Activated naive CD8-positive, alpha-beta T cell treated with anti-CD3 and anti-CD28 coated beads, Interleukin-2, amount 10 ng/mL, durations not matched to agents 7 days and 5 days (primary cell): ENCODE data around the gene IGF2BP1. TPM values are rescaled to one million over a fixed set of nuclear protein-coding genes. Genes with fewer than 3 reads are reported as not detected.
"Not testable (repeated sequence)": the region's sequence is repeated elsewhere in the genome, so short reads cannot be mapped to it uniquely, and the experiment has no call there.

Experiments used
- ATAC-seq: fragments of 150-1000 bp; cut with Tn5 transposase; one replicate; pipeline ENCODE4 v1.10.0; 2021; ENCODE audit warnings: low read depth, moderate library complexity
- POLR2A ChIA-PET: fragments of 350-600 bp; sonication (Branson Sonifier 250); formaldehyde crosslinking; loops from one replicate; lab custom pipeline; 2021; ENCODE audit warnings: antibody characterized with exemption; lab: Charles Lee
- DNase-seq: peaks from one replicate; pipeline ENCODE4 v3.0.0; 2021
- H3K27ac Mint-ChIP-seq: one replicate; pipeline ENCODE4 v1.8.0; 2022; ENCODE audit warnings: mild to moderate bottlenecking, mixed read lengths
- H3K27me3 Mint-ChIP-seq: one replicate; pipeline ENCODE4 v1.8.0; 2022; ENCODE audit warnings: mild to moderate bottlenecking, moderate library complexity, mixed read lengths
- H3K36me3 Mint-ChIP-seq: one replicate; pipeline ENCODE4 v1.8.0; 2021; ENCODE audit warnings: mild to moderate bottlenecking, mixed read lengths
- H3K4me1 Mint-ChIP-seq: one replicate; pipeline ENCODE4 v1.8.0; 2021; ENCODE audit warnings: mixed read lengths
- H3K4me3 Mint-ChIP-seq: one replicate; pipeline ENCODE4 v1.8.0; 2022; ENCODE audit warnings: mild to moderate bottlenecking, moderate library complexity, mixed read lengths
- H3K9me3 Mint-ChIP-seq: one replicate; pipeline ENCODE4 v1.8.0; 2021; ENCODE audit warnings: mixed read lengths
- total RNA-seq, 2 experiments: library from RNA; stranded (reverse); gene quantifications; one replicate each; pipeline ENCODE4 v1.2.3, GENCODE V29; 2021

The IGF2BP1 gene
- total RNA-seq, 2 experiments from 2014 or later, result not detected

GRCh38 chr17:49090878-49091594, 93.9 kb downstream of the IGF2BP1 start:
- no peak overlapping the region for H3K27ac Mint-ChIP-seq
- H3K4me3 Mint-ChIP-seq, result no peak overlapping the region
- ATAC-seq, result no peak
- no peak for DNase-seq
- peaks cover 16% of the 10 kb centered on the region for H3K27me3 Mint-ChIP-seq
- H3K36me3 Mint-ChIP-seq, result no peaks in the 10 kb centered on the region
- H3K9me3 Mint-ChIP-seq, result no peaks in the 10 kb centered on the region
- H3K4me1 Mint-ChIP-seq, result peaks cover 7% of the 10 kb centered on the region
- POLR2A ChIA-PET, result no interaction called here

GRCh38 chr17:49093131-49093530, 95.9 kb downstream of the IGF2BP1 start:
- POLR2A ChIA-PET, result no interaction called here
- Mint-ChIP-seq H3K36me3 (no peaks in the 10 kb centered on the region), H3K4me1 (no peaks in the 10 kb centered on the region), H3K27ac (no peak overlapping the region), H3K9me3 (no peaks in the 10 kb centered on the region), H3K27me3 (peaks cover 4% of the 10 kb centered on the region), H3K4me3 (no peak overlapping the region)
- DNase-seq, result no peak
- no peak for ATAC-seq

- Mint-ChIP-seq H3K4me1 (no peaks in the 10 kb centered on the region), H3K27me3 (peaks cover 7% of the 10 kb centered on the region), H3K9me3 (no peaks in the 10 kb centered on the region), H3K4me3 (no peak overlapping the region), H3K27ac (no peak overlapping the region), H3K36me3 (no peaks in the 10 kb centered on the region)
- POLR2A ChIA-PET, result no interaction called here
- ATAC-seq, result no peak
- no peak for DNase-seq
Measured at GRCh38 chr17:49100601-49101000, 103.4 kb downstream of the IGF2BP1 start.

GRCh38 chr17:49101054-49101534, 103.9 kb downstream of the IGF2BP1 start:
- no peak for ATAC-seq
- no peaks in the 10 kb centered on the region for H3K36me3 Mint-ChIP-seq
- POLR2A ChIA-PET, result no interaction called here

GRCh38 chr17:49103360-49103759, 106.2 kb downstream of the IGF2BP1 start:
- ATAC-seq, H3K4me1 Mint-ChIP-seq, H3K27ac Mint-ChIP-seq, H3K9me3 Mint-ChIP-seq, H3K36me3 Mint-ChIP-seq, DNase-seq, H3K27me3 Mint-ChIP-seq, H3K4me3 Mint-ChIP-seq, POLR2A ChIA-PET: not testable (repeated sequence)

More at GRCh38 chr17:49101054-49101534, 103.9 kb downstream of the IGF2BP1 start:
- Mint-ChIP-seq H3K9me3 (no peaks in the 10 kb centered on the region), H3K4me1 (no peaks in the 10 kb centered on the region), H3K27me3 (peaks cover 6% of the 10 kb centered on the region), H3K27ac (no peak overlapping the region), H3K4me3 (no peak overlapping the region)
- no peak for DNase-seq

GRCh38 chr17:49104511-49105074, 107.4 kb downstream of the IGF2BP1 start:
- POLR2A ChIA-PET, result no interaction called here

More at GRCh38 chr17:49104511-49105074, 107.4 kb downstream of the IGF2BP1 start:
- no peak for ATAC-seq
- Mint-ChIP-seq H3K36me3 (no peaks in the 10 kb centered on the region), H3K27me3 (peaks cover 10% of the 10 kb centered on the region), H3K4me1 (peaks cover 3% of the 10 kb centered on the region), H3K9me3 (no peaks in the 10 kb centered on the region), H3K27ac (no peak overlapping the region), H3K4me3 (no peak overlapping the region)
- DNase-seq, result no peak

Other genes starting within 250 kb of the IGF2BP1 start
- gene TTLL6, start 180.2 kb upstream of the IGF2BP1 start, total RNA-seq, result not detected
- 100 to 1,000 TPM; 179 to 199 TPM for gene CALCOCO2, start 166.3 kb upstream of the IGF2BP1 start, total RNA-seq
- 10 to 100 TPM; 53.4 to 61.9 TPM for gene ATP5MC1, start 104.6 kb upstream of the IGF2BP1 start, total RNA-seq
- gene UBE2Z, start 89.0 kb upstream of the IGF2BP1 start, total RNA-seq, result 10 to 100 TPM; 71.6 to 74.7 TPM
- gene SNF8, start 52.5 kb upstream of the IGF2BP1 start, total RNA-seq, result 10 to 100 TPM; 82.6 to 96.2 TPM
- gene GIP, start 28.8 kb upstream of the IGF2BP1 start, total RNA-seq, result not detected
- gene B4GALNT2, start 135.4 kb downstream of the IGF2BP1 start, total RNA-seq, result not detected
- 10 to 100 TPM; 27.9 to 34.2 TPM for gene GNGT2, start 213.2 kb downstream of the IGF2BP1 start, total RNA-seq
- 10 to 100 TPM; 86.4 to 86.7 TPM for gene ABI3, start 213.3 kb downstream of the IGF2BP1 start, total RNA-seq
- gene PHOSPHO1, start 233.4 kb downstream of the IGF2BP1 start, total RNA-seq, result not detected